ENCODE results near the gene SIGLEC9. TPM values are rescaled to one million over a fixed set of nuclear protein-coding genes. Genes with fewer than 3 reads are reported as not detected.

Gene SIGLEC9
- total RNA-seq, 1 donor from 2014 or later: not detected

DNA sequence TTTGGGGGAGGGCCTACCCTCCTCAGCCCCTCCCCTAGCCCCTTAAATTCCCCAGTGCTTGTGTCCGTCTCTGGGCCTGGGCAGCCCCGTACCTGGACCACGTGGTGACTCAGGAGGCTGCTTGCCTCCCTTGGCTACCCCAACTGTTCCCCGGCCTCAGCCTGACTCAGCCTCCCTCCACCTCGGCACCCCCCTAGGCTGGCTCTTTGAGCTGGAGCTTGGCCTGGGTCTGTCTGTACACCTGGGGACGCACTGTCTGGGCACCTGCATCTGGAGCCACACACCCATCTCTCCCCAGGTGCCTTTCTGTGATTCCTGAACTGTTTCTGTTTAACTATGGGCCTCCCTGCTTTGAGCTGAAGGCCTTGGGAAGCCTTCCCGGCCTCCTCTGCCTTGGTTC is 40.2 kb upstream of the SIGLEC9 start:
- no peaks in the 10 kb centered on the region for H3K36me3 Mint-ChIP-seq
- no peaks in the 10 kb centered on the region for H3K9me3 Mint-ChIP-seq
- H3K4me3 Mint-ChIP-seq: no peak overlapping the region
- no peak for DNase-seq (ENCODE audit: extremely low spot score, unreplicated experiment)
- TF ChIP-seq CTCF (conservative IDR thresholded peaks at IDR 0.05): no peak
- H3K27me3 Mint-ChIP-seq: peaks cover 24% of the 10 kb centered on the region
- no peaks in the 10 kb centered on the region for H3K4me1 Mint-ChIP-seq (ENCODE audit: unreplicated experiment)
- no peak overlapping the region for H3K27ac Mint-ChIP-seq

DNA sequence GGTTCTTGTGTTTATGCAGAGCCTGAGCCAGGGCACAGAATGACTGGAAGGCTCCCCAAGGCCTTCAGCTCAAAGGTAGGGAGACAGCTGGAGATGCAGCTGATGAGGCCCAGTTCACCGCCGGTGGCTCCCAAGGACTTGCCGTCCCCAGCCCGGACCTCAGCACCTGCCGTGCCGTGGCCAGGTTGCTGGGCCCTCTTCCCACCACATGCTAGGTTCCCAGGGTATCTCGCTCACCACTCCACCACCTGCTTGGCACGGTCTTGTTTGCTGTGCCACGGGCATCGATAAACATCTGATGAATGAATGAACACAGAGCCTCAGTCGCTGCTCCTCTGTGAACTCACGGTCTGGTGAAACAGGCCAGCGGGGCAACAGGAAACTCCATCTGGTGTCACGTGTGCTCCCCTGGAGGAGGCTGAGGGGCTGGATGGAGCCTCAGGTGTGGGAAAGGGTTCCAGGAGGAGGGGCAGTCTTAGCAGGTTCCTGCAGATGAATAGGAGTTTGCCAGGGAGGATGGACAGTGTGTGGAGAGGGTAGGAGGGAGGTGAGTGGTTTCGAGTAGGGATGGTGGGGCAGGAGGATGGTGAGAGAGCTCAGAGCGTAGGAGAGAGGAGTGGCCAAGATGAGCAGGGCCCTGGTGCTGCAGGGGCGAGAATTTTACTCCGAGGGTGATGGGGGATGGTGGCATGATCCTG is 38.4 kb upstream of the SIGLEC9 start:
- Mint-ChIP-seq H3K36me3 (no peaks in the 10 kb centered on the region), H3K27ac (no peak overlapping the region), H3K4me3 (no peak overlapping the region), H3K9me3 (no peaks in the 10 kb centered on the region), H3K27me3 (peaks cover 24% of the 10 kb centered on the region), H3K4me1 (ENCODE audit: unreplicated experiment) (no peaks in the 10 kb centered on the region)
- no peak for DNase-seq (ENCODE audit: extremely low spot score, unreplicated experiment)
- no peak for TF ChIP-seq CTCF (conservative IDR thresholded peaks at IDR 0.05)

GRCh38 chr19:51089786-51090185 is 34.9 kb upstream of the SIGLEC9 start:
- Mint-ChIP-seq H3K27me3 (no peaks in the 10 kb centered on the region), H3K9me3 (no peaks in the 10 kb centered on the region), H3K4me3 (no peak overlapping the region), H3K27ac (no peak overlapping the region), H3K36me3 (no peaks in the 10 kb centered on the region), H3K4me1 (ENCODE audit: unreplicated experiment) (peaks cover 4% of the 10 kb centered on the region)
- no peak for TF ChIP-seq CTCF (conservative IDR thresholded peaks at IDR 0.05)
- no peak for DNase-seq (ENCODE audit: extremely low spot score, unreplicated experiment)

DNA sequence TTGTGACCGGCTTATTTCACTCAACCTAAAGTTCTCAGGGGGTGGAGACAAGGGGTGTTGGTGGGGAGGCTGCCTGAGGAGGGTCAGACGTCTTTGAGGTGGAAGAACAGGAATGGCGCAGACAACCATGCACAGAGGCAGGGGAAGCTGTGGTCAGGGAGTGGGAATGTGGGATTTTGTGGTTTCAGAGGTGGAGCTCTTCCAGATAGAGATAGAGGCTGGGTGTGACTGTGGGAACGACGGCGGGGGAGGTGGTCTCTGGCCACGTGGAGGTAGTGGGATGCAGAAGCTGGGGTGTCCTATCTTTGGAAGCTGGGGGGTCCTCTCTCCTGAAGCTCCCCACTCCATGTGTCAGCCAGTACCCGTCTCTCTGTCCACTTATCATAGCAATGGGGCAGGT is 34.2 kb upstream of the SIGLEC9 start:
- TF ChIP-seq CTCF (conservative IDR thresholded peaks at IDR 0.05): no peak
- Mint-ChIP-seq H3K9me3 (no peaks in the 10 kb centered on the region), H3K4me1 (ENCODE audit: unreplicated experiment) (peaks cover 4% of the 10 kb centered on the region), H3K36me3 (no peaks in the 10 kb centered on the region), H3K4me3 (no peak overlapping the region), H3K27ac (no peak overlapping the region), H3K27me3 (no peaks in the 10 kb centered on the region)
- DNase-seq (ENCODE audit: extremely low spot score, unreplicated experiment): no peak

DNA sequence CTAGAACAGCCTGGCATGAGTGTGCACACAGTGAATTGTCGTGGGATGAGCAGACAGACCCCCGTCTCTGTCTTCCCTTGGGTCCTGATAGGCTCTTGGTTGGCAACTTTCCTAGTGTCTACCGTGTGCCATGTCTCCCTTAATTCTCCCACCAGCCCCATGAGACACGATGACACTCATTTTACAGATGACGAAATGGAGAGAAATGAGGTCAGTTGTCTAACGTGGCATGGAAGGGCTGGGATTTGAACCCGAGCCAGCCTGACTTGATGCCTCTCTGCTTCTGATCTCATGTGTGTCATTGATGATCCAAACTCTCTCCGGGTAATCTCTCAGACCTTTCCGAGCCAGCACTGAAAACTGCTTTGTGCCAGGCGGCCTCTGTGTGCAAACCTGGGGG is 33.6 kb upstream of the SIGLEC9 start:
- no peak for TF ChIP-seq CTCF (conservative IDR thresholded peaks at IDR 0.05)
- peaks cover 4% of the 10 kb centered on the region for H3K4me1 Mint-ChIP-seq (ENCODE audit: unreplicated experiment)
- DNase-seq (ENCODE audit: extremely low spot score, unreplicated experiment): no peak
- H3K36me3 Mint-ChIP-seq: no peaks in the 10 kb centered on the region
- H3K27ac Mint-ChIP-seq: no peak overlapping the region
- no peaks in the 10 kb centered on the region for H3K9me3 Mint-ChIP-seq
- H3K4me3 Mint-ChIP-seq: no peak overlapping the region
- H3K27me3 Mint-ChIP-seq: no peaks in the 10 kb centered on the region

All from type B pancreatic cell (in vitro differentiated cells).